Measurements from ENCODE around the gene FRYL.
A peak's percentile ranks its signal among the peaks of the same experiment; 100 is the strongest.

Gene FRYL

GRCh38 chr4:48589098-48589445, 191.0 kb downstream of the FRYL start:
- no peak for TF ChIP-seq CTCF (IDR thresholded peaks at IDR 0.05; ENCODE audit: insufficient read depth, low read length, poor library complexity, severe bottlenecking)
- DNase-seq (ENCODE audit: extremely low read depth, insufficient read length), result no peak
- no peaks in the 10 kb centered on the region for H3K27me3 ChIP-seq (replicated peaks; ENCODE audit: control insufficient read depth, insufficient read depth, low read length)
- no peak overlapping the region for H3K4me3 ChIP-seq (replicated peaks; ENCODE audit: low read depth, low read length)
- H3K36me3 ChIP-seq (ENCODE audit: control insufficient read depth, insufficient read depth, low read length), result peaks cover 5% of the 10 kb centered on the region

DNA sequence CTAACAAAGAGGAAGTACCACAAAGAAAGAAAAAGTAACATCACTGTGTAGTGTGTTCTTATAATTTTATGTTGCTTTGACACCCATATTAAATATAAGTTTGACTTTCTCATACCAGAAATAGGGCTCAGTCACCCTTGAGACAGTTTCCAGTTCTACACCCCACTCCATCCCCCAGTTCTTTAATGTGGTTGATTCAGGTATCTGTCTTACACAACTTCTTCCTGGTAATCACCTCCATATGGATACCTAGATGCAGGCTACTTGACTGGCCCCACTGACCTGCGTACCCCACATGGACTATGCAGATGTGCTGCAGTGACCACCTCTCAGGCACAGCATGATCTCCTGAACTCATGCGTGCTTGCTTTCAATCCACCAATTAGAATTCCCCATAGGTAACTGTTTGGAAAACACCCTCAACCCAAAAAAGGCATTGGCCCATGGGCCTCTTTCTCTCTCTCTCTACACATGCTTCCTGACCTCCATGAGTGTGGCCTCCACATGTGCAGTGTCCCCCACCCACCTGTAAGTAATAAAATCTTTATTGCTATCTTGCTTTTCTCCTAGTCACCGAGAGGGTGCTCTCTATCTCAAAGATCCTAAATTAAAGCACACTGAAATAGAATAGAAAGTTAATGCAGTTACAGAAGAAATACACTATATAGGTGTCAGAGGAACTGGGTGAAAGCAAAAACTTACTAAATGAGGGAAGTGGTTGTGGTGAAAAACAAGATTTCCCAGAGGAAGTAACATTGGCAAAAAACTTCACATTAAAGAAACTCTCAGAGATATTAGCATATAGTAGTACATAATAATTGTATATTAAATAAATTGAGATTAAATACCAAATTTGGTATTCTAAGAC, 191.6 kb downstream of the FRYL start:
- TF ChIP-seq CTCF (IDR thresholded peaks at IDR 0.05; ENCODE audit: insufficient read depth, low read length, poor library complexity, severe bottlenecking), result no peak
- H3K27me3 ChIP-seq (replicated peaks; ENCODE audit: control insufficient read depth, insufficient read depth, low read length), result no peaks in the 10 kb centered on the region
- no peak overlapping the region for H3K4me3 ChIP-seq (replicated peaks; ENCODE audit: low read depth, low read length)
- peaks cover 5% of the 10 kb centered on the region for H3K36me3 ChIP-seq (ENCODE audit: control insufficient read depth, insufficient read depth, low read length)
- no peak for DNase-seq (ENCODE audit: extremely low read depth, insufficient read length)

DNA sequence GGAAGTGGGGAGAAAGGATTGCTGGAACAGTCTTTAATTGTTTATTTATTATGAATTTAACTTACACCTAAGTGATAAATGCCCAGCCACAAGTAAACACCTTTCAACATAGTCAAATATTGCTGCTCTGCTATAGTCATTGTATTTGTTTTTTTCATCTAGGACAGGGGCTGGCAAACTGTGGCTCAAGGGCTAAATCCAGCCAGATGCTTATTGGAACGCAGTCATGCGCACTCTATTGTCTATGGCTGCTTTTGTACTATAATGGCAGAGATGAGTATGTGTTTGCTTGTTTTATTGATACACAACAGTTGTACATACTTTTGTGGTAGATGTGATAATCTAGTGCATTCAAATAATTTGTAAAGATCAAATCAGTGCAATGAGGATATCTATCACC, 194.7 kb downstream of the FRYL start:
- DNase-seq (ENCODE audit: extremely low read depth, insufficient read length), result no peak
- no peak for TF ChIP-seq CTCF (IDR thresholded peaks at IDR 0.05; ENCODE audit: insufficient read depth, low read length, poor library complexity, severe bottlenecking)
- Histone ChIP-seq H3K27me3 (replicated peaks; ENCODE audit: control insufficient read depth, insufficient read depth, low read length) (no peaks in the 10 kb centered on the region), H3K36me3 (ENCODE audit: control insufficient read depth, insufficient read depth, low read length) (peaks cover 7% of the 10 kb centered on the region), H3K4me3 (replicated peaks; ENCODE audit: low read depth, low read length) (no peak overlapping the region)

DNA sequence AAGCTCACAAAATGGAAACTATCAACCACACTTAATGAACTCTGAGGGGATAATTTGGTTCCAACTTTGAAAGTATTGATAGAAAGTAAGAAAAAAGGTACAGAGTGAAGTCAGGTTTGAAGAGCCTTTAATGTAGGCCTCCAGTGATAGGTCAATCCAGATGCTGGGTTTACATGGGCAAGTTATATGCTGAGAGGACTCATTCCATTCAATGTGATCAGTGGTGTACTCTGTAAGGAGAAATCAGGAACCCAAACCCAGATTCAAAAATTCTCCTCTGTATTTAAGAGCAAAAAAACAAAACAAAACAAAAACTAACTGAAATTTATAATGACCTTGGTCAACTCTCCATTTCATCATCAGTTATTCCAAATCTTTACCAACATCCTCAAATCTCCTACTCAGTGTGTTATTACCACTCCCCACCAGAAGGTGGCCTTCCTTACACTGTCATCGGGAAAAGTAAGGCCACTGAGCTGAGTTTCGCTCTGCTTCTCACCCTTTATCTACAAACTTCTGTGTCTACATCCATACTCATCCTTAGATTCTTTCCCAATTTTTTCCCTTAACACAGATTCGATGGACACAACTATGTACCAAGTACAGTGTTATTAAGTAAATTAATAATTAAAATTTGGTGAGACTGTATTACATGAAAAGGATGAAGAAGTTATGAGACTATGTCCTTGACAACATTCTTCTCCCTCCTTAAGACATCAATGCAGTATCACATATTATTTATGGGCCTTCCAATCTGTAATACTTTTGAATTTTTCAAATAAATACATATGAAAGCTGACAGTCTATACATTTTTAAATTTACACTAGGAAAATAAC, 201.7 kb downstream of the FRYL start:
- peaks cover 2% of the 10 kb centered on the region; the same call in 1 of the 2 replicates for H3K36me3 ChIP-seq (ENCODE audit: control insufficient read depth, insufficient read depth, low read length)
- DNase-seq (ENCODE audit: extremely low read depth, insufficient read length), result peak; percentile 9
- H3K27me3 ChIP-seq (replicated peaks; ENCODE audit: control insufficient read depth, insufficient read depth, low read length), result no peaks in the 10 kb centered on the region
- H3K4me3 ChIP-seq (replicated peaks; ENCODE audit: low read depth, low read length), result no peak overlapping the region
- TF ChIP-seq CTCF (IDR thresholded peaks at IDR 0.05; ENCODE audit: insufficient read depth, low read length, poor library complexity, severe bottlenecking), result peak; percentile 78

DNA sequence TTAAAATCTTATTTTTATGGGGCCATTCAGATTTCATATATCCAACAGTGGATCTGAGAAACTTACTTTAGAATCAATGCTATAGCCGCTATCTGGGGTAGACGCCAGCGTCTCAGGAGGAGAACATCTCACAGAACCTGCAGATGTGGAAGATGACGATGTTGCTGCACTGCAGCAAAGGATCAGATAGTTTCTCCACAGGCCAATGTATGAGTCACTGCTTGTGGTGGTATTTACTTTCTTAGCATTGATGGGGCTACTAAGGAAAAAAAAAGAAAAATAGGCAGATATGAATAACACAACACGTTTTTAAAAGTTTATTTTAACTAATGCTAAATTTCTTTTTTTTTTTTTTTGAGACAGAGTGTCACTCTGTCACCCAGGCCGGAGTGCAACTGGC, 204.1 kb downstream of the FRYL start:
- Histone ChIP-seq H3K36me3 (ENCODE audit: control insufficient read depth, insufficient read depth, low read length) (peaks cover 1% of the 10 kb centered on the region; the same call in 1 of the 2 replicates), H3K27me3 (replicated peaks; ENCODE audit: control insufficient read depth, insufficient read depth, low read length) (no peaks in the 10 kb centered on the region), H3K4me3 (replicated peaks; ENCODE audit: low read depth, low read length) (no peak overlapping the region)
- TF ChIP-seq CTCF (IDR thresholded peaks at IDR 0.05; ENCODE audit: insufficient read depth, low read length, poor library complexity, severe bottlenecking), result no peak
- no peak for DNase-seq (ENCODE audit: extremely low read depth, insufficient read length)

Measured in GM06990 (cell line).